ENCODE results near the gene GRIK4.

The GRIK4 gene

GRCh38 chr11:120746376-120746775 lies 234.8 kb downstream of the GRIK4 start:
- H3K4me3 ChIP-seq (ENCODE audit: low read depth, low read length): no peak overlapping the region

GRCh38 chr11:120746836-120747609 lies 235.5 kb downstream of the GRIK4 start:
- peak; percentile 43 for DNase-seq (ENCODE audit: low read depth)
- no peak overlapping the region for H3K4me3 ChIP-seq (ENCODE audit: low read depth, low read length)
- no peak for TF ChIP-seq CTCF (IDR thresholded peaks at IDR 0.05; ENCODE audit: insufficient read depth, low read depth, low read length, missing control alignments)

More at GRCh38 chr11:120746376-120746775, 234.8 kb downstream of the GRIK4 start:
- TF ChIP-seq CTCF (IDR thresholded peaks at IDR 0.05; ENCODE audit: insufficient read depth, low read depth, low read length, missing control alignments): no peak
- no peak for DNase-seq (ENCODE audit: low read depth)

GRCh38 chr11:120747850-120748814 lies 236.6 kb downstream of the GRIK4 start:
- TF ChIP-seq CTCF (IDR thresholded peaks at IDR 0.05; ENCODE audit: insufficient read depth, low read depth, low read length, missing control alignments): no peak
- DNase-seq (ENCODE audit: low read depth): no peak

GRCh38 chr11:120749395-120749794 lies 237.8 kb downstream of the GRIK4 start:
- DNase-seq (ENCODE audit: low read depth): no peak
- H3K4me3 ChIP-seq (ENCODE audit: low read depth, low read length): no peak overlapping the region
- no peak for TF ChIP-seq CTCF (IDR thresholded peaks at IDR 0.05; ENCODE audit: insufficient read depth, low read depth, low read length, missing control alignments)

More at GRCh38 chr11:120747850-120748814, 236.6 kb downstream of the GRIK4 start:
- H3K4me3 ChIP-seq (ENCODE audit: low read depth, low read length): no peak overlapping the region

GRCh38 chr11:120750647-120751549 lies 239.3 kb downstream of the GRIK4 start:
- peak; percentile 5 for DNase-seq (ENCODE audit: low read depth)
- no peak for TF ChIP-seq CTCF (IDR thresholded peaks at IDR 0.05; ENCODE audit: insufficient read depth, low read depth, low read length, missing control alignments)
- H3K4me3 ChIP-seq (ENCODE audit: low read depth, low read length): no peak overlapping the region

GRCh38 chr11:120751550-120751949 lies 240.0 kb downstream of the GRIK4 start:
- DNase-seq (ENCODE audit: low read depth): no peak
- no peak for TF ChIP-seq CTCF (IDR thresholded peaks at IDR 0.05; ENCODE audit: insufficient read depth, low read depth, low read length, missing control alignments)

More at GRCh38 chr11:120751550-120751949, 240.0 kb downstream of the GRIK4 start:
- no peak overlapping the region for H3K4me3 ChIP-seq (ENCODE audit: low read depth, low read length)

Measured in GM12865 (cell line).